Activated B cell treated with CpG ODN at 0.5 μM for 24 hours (primary cell): ENCODE data around the gene TAS2R40. TPM values are rescaled to one million over a fixed set of nuclear protein-coding genes. Genes with fewer than 3 reads are reported as not detected.
A peak's percentile ranks its signal among the peaks of the same experiment; 100 is the strongest.

ENCODE experiments used
- ATAC-seq: fragments of 200-7000 bp; cut with Tn5 transposase; one replicate; pipeline ENCODE4 v1.10.0; 2021; ENCODE audit warnings: low read depth, mild to moderate bottlenecking, moderate library complexity
- CTCF ChIA-PET: fragments of 350-600 bp; sonication (Branson Sonifier 250); formaldehyde crosslinking; loops from one replicate; lab custom pipeline; 2021; ENCODE audit warnings: antibody characterized with exemption; lab: Charles Lee
- POLR2A ChIA-PET: fragments of 350-600 bp; sonication (Branson Sonifier 250); formaldehyde crosslinking; loops from one replicate; lab custom pipeline; 2021; ENCODE audit warnings: antibody characterized with exemption; lab: Charles Lee
- DNase-seq: peaks from one replicate; pipeline ENCODE4 v3.0.0; 2022
- H3K27ac Mint-ChIP-seq: one replicate; pipeline ENCODE4 v1.8.0; 2020; ENCODE audit warnings: mixed read lengths
- H3K27me3 Mint-ChIP-seq: one replicate; pipeline ENCODE4 v1.8.0; 2021; ENCODE audit warnings: mixed read lengths
- H3K36me3 Mint-ChIP-seq: one replicate; pipeline ENCODE4 v1.8.0; 2021; ENCODE audit warnings: low read depth, mixed read lengths
- H3K4me1 Mint-ChIP-seq: one replicate; pipeline ENCODE4 v1.8.0; 2021; ENCODE audit warnings: mixed read lengths
- H3K4me3 Mint-ChIP-seq: one replicate; pipeline ENCODE4 v1.8.0; 2020; ENCODE audit warnings: mild to moderate bottlenecking, mixed read lengths
- H3K9me3 Mint-ChIP-seq: one replicate; pipeline ENCODE4 v1.8.0; 2020; ENCODE audit warnings: mixed read lengths
- CTCF ChIP-seq: fragments of 200-600 bp; IDR thresholded peaks from one replicate; pipeline ENCODE4 v1.8.0; 2022; ENCODE audit warnings: antibody characterized with exemption, mild to moderate bottlenecking
- intact Hi-C: fragments of 100-400 bp; cut with micrococcal nuclease; formaldehyde crosslinking; loops from one replicate; pipeline ENCODE4 v1.15.1; 2024
- total RNA-seq: library from RNA; stranded (reverse); gene quantifications from 2 replicates; pipeline ENCODE4 v1.2.3, GENCODE V29; 2022

TAS2R40 gene
- total RNA-seq, 1 donor from 2014 or later: not detected

- DNase-seq (no peak), ATAC-seq (peak; percentile 97)
- no peak overlapping the region for H3K27ac Mint-ChIP-seq
- peaks cover 16% of the 10 kb centered on the region for H3K4me1 Mint-ChIP-seq
- ChIA-PET CTCF (interaction anchor here (0.6 to 8.3 kb wide), 51 partner anchors 9 to 611 kb away, joined by 3 to 519 read pairs (median 5); partner anchors contain the start of genes OR9A2 and TAS2R39), POLR2A (interaction anchor here (0.9 to 1.7 kb wide), 6 partner anchors 12 to 212 kb away, joined by 4 to 10 read pairs (median 6); partner anchors contain the start of gene CASP2)
- intact Hi-C loops: loop anchor here (1.0 to 2.0 kb wide), 7 partner anchors 130 to 610 kb away; no protein-coding TSS in a partner anchor
- H3K4me3 Mint-ChIP-seq: no peak overlapping the region
- H3K36me3 Mint-ChIP-seq: no peaks in the 10 kb centered on the region
- TF ChIP-seq CTCF: peak; percentile 99
- H3K27me3 Mint-ChIP-seq: peaks cover 2% of the 10 kb centered on the region
- peaks cover 10% of the 10 kb centered on the region for H3K9me3 Mint-ChIP-seq
Measured at GRCh38 chr7:143214789-143215679, 6.8 kb upstream of the TAS2R40 start.

- intact Hi-C loops: no loop called here
- Mint-ChIP-seq H3K36me3 (no peaks in the 10 kb centered on the region), H3K27me3 (peaks cover 2% of the 10 kb centered on the region), H3K27ac (no peak overlapping the region), H3K4me3 (no peak overlapping the region), H3K4me1 (peaks cover 16% of the 10 kb centered on the region), H3K9me3 (peaks cover 10% of the 10 kb centered on the region)
- POLR2A ChIA-PET: no interaction called here
- CTCF ChIA-PET: interaction anchor here (1.0 to 8.3 kb wide), 12 partner anchors 10 to 612 kb away, joined by 3 to 519 read pairs (median 8); partner anchors contain the start of gene TAS2R39
- no peak for ATAC-seq
- no peak for TF ChIP-seq CTCF
- DNase-seq: no peak
Measured at GRCh38 chr7:143216151-143216550, 5.7 kb upstream of the TAS2R40 start.

GRCh38 chr7:143216686-143217085, 5.2 kb upstream of the TAS2R40 start:
- ChIA-PET POLR2A (no interaction called here), CTCF (interaction anchor here (1.0 to 8.3 kb wide), 6 partner anchors 15 to 613 kb away, joined by 3 to 519 read pairs (median 9); no protein-coding TSS in a partner anchor)
- no peaks in the 10 kb centered on the region for H3K36me3 Mint-ChIP-seq
- intact Hi-C loops: no loop called here
- no peak for DNase-seq
- peaks cover 16% of the 10 kb centered on the region for H3K4me1 Mint-ChIP-seq
- H3K4me3 Mint-ChIP-seq: no peak overlapping the region
- no peak overlapping the region for H3K27ac Mint-ChIP-seq
- ATAC-seq: no peak
- peaks cover 2% of the 10 kb centered on the region for H3K27me3 Mint-ChIP-seq
- TF ChIP-seq CTCF: no peak
- H3K9me3 Mint-ChIP-seq: peaks cover 10% of the 10 kb centered on the region

- no peak for DNase-seq
- POLR2A ChIA-PET: no interaction called here
- no peak for TF ChIP-seq CTCF
- no peak overlapping the region for H3K27ac Mint-ChIP-seq
- H3K27me3 Mint-ChIP-seq: peaks cover 10% of the 10 kb centered on the region
- peaks cover 16% of the 10 kb centered on the region for H3K4me1 Mint-ChIP-seq
- no peak overlapping the region for H3K4me3 Mint-ChIP-seq
- no peak for ATAC-seq
- intact Hi-C loops: no loop called here
- CTCF ChIA-PET: interaction anchor here (1.9 to 8.3 kb wide), 2 partner anchors 209 to 614 kb away, joined by 8 to 519 read pairs; no protein-coding TSS in a partner anchor
- H3K9me3 Mint-ChIP-seq: peaks cover 7% of the 10 kb centered on the region
- no peaks in the 10 kb centered on the region for H3K36me3 Mint-ChIP-seq
Measured at GRCh38 chr7:143217806-143218205, 4.0 kb upstream of the TAS2R40 start.

- Mint-ChIP-seq H3K36me3 (no peaks in the 10 kb centered on the region), H3K9me3 (no peaks in the 10 kb centered on the region), H3K4me3 (no peak overlapping the region), H3K27me3 (peaks cover 16% of the 10 kb centered on the region), H3K27ac (no peak overlapping the region), H3K4me1 (no peaks in the 10 kb centered on the region)
- DNase-seq (no peak), ATAC-seq (no peak)
- intact Hi-C loops: no loop called here
- ChIA-PET CTCF (interaction anchor here (1.1 to 8.3 kb wide), 4 partner anchors 19 to 686 kb away, joined by 3 to 519 read pairs (median 7); no protein-coding TSS in a partner anchor), POLR2A (no interaction called here)
- no peak for TF ChIP-seq CTCF
Measured at GRCh38 chr7:143221286-143221685, 551 bp upstream of the TAS2R40 start.
